Measurements from ENCODE around the gene IL1RAPL1. TPM values are rescaled to one million over a fixed set of nuclear protein-coding genes. Genes with fewer than 3 reads are reported as not detected.

The IL1RAPL1 gene
- total RNA-seq, 4 donors from 2014 or later, result 0.78 TPM; not detected in 3

GRCh38 chrX:29136904-29137303, 549.7 kb downstream of the IL1RAPL1 start:
- TF ChIP-seq CTCF (IDR thresholded peaks at IDR 0.05) (no peak), POLR2A (IDR thresholded peaks at IDR 0.05) (no peak)
- no peaks in the 10 kb centered on the region for H3K4me1 ChIP-seq
- H3K4me3 ChIP-seq (replicated peaks in 1 of 3), result no peak overlapping the region
- H3K36me3 ChIP-seq, result no peaks in the 10 kb centered on the region
- no peaks in the 10 kb centered on the region for H3K9me3 ChIP-seq
- H3K27ac ChIP-seq, result no peak overlapping the region
- H3K27me3 ChIP-seq, result no peaks in the 10 kb centered on the region
- 80 to 100% methylated on average over 2 of the region's 2 CpGs for WGBS, 2 donors
- intact Hi-C loops (cut with DNase I), result no loop called here
- DNase-seq, result no peak

GRCh38 chrX:29138003-29138402, 550.8 kb downstream of the IL1RAPL1 start:
- Histone ChIP-seq H3K4me3 (replicated peaks in 1 of 3) (no peak overlapping the region), H3K9me3 (no peaks in the 10 kb centered on the region), H3K36me3 (no peaks in the 10 kb centered on the region), H3K27me3 (no peaks in the 10 kb centered on the region), H3K27ac (no peak overlapping the region), H3K4me1 (no peaks in the 10 kb centered on the region)
- DNase-seq, result no peak
- TF ChIP-seq POLR2A (IDR thresholded peaks at IDR 0.05) (no peak), CTCF (IDR thresholded peaks at IDR 0.05) (no peak)
- intact Hi-C loops (cut with DNase I), result no loop called here
- 84 to 93% methylated on average over 2 of the region's 2 CpGs for WGBS, 2 donors

GRCh38 chrX:29143356-29143755, 556.1 kb downstream of the IL1RAPL1 start:
- H3K27ac ChIP-seq, result no peak overlapping the region
- no peaks in the 10 kb centered on the region for H3K9me3 ChIP-seq
- TF ChIP-seq POLR2A (IDR thresholded peaks at IDR 0.05), result no peak
- no peak for TF ChIP-seq CTCF (IDR thresholded peaks at IDR 0.05)
- intact Hi-C loops (cut with DNase I), result no loop called here
- DNase-seq, result no peak
- 93 to 94% methylated on average over 5 of the region's 5 CpGs for WGBS, 2 donors
- H3K27me3 ChIP-seq, result no peaks in the 10 kb centered on the region
- H3K4me1 ChIP-seq, result no peaks in the 10 kb centered on the region
- H3K36me3 ChIP-seq, result no peaks in the 10 kb centered on the region
- H3K4me3 ChIP-seq (replicated peaks in 1 of 3), result no peak overlapping the region

- TF ChIP-seq CTCF (IDR thresholded peaks at IDR 0.05) (no peak), POLR2A (IDR thresholded peaks at IDR 0.05) (no peak)
- WGBS, 2 donors, result 96 to 98% methylated on average over 4 of the region's 4 CpGs
- intact Hi-C loops (cut with DNase I), result no loop called here
- DNase-seq, result no peak
- Histone ChIP-seq H3K9me3 (no peaks in the 10 kb centered on the region), H3K27me3 (no peaks in the 10 kb centered on the region), H3K27ac (no peak overlapping the region), H3K36me3 (no peaks in the 10 kb centered on the region), H3K4me1 (no peaks in the 10 kb centered on the region), H3K4me3 (replicated peaks in 1 of 3) (no peak overlapping the region)
Measured at GRCh38 chrX:29143756-29144155, 556.5 kb downstream of the IL1RAPL1 start.

- DNase-seq, result no peak
- H3K27me3 ChIP-seq, result no peaks in the 10 kb centered on the region
- no peaks in the 10 kb centered on the region for H3K36me3 ChIP-seq
- no peaks in the 10 kb centered on the region for H3K9me3 ChIP-seq
- H3K27ac ChIP-seq, result no peak overlapping the region
- no peak overlapping the region for H3K4me3 ChIP-seq (replicated peaks in 1 of 3)
- intact Hi-C loops (cut with DNase I), result no loop called here
- H3K4me1 ChIP-seq, result no peaks in the 10 kb centered on the region
- WGBS, 2 donors, result 83 to 84% methylated on average over 4 of the region's 4 CpGs
- no peak for TF ChIP-seq CTCF (IDR thresholded peaks at IDR 0.05)
- TF ChIP-seq POLR2A (IDR thresholded peaks at IDR 0.05), result no peak
Measured at GRCh38 chrX:29145316-29145715, 558.1 kb downstream of the IL1RAPL1 start.

Data from thyroid gland (tissue), 4 donors.